Upper lobe of left lung (tissue), 6 donors: ENCODE results near the gene COL20A1. TPM values are rescaled to one million over a fixed set of nuclear protein-coding genes. Genes with fewer than 3 reads are reported as not detected.

Source experiments
- ATAC-seq, 2 donors: fragments of 200-7000 bp; cut with Tn5 transposase; one replicate each; pipeline ENCODE4 v1.9.1; 2022; ENCODE audit warnings: mild to moderate bottlenecking in 2 of 2, moderate library complexity in 2 of 2; ENCODE audit not compliant: low FRiP score in 2 of 2
- DNase-seq, 2 donors: peaks; one replicate each; pipeline ENCODE4 v3.0.0-alpha.2; 2019 to 2020
- H3K27ac ChIP-seq, 4 donors: fragments of 200-600 bp; sonication (generic); one replicate each; pipeline ENCODE4 v1.5.1; 2016 to 2019
- H3K27me3 ChIP-seq, 4 donors: fragments of 200-600 bp; sonication (generic); one replicate each; pipeline ENCODE4 v1.5.1; 2017 to 2019
- H3K36me3 ChIP-seq, 4 donors: fragments of 200-600 bp; sonication (generic); one replicate each; pipeline ENCODE4 v1.5.1; 2016 to 2019
- H3K4me1 ChIP-seq, 4 donors: fragments of 200-600 bp; sonication (generic); one replicate each; pipeline ENCODE4 v1.5.1; 2018 to 2019
- H3K4me3 ChIP-seq, 4 donors: fragments of 200-600 bp; sonication (generic); one replicate each; pipeline ENCODE4 v1.5.1; 2017 to 2019; ENCODE audit warnings: mild to moderate bottlenecking in 2 of 4, moderate library complexity in 1 of 4
- H3K9me3 ChIP-seq, 4 donors: fragments of 200-600 bp; sonication (generic); one replicate each; pipeline ENCODE4 v1.5.1; 2018 to 2019
- CTCF ChIP-seq, 6 experiments: fragments of 450-650 bp in 4 of 6; fragments of 200-600 bp in 2 of 6; sonication (generic) in 2 of 6; IDR thresholded peaks; one replicate each; pipeline ENCODE4 v1.5.1; 2016 to 2019; ENCODE audit warnings: antibody characterized with exemption in 6 of 6
- EP300 ChIP-seq, 4 donors: sonication (generic); formaldehyde crosslinking; IDR thresholded peaks; one replicate each; pipeline ENCODE4 v1.5.1; 2017; ENCODE audit warnings: antibody characterized with exemption in 4 of 4, control low read depth in 2 of 4
- POLR2A ChIP-seq, 4 donors: fragments of 450-650 bp; IDR thresholded peaks; one replicate each; pipeline ENCODE4 v1.5.1; 2016 to 2017; ENCODE audit warnings: antibody characterized with exemption in 4 of 4, mild to moderate bottlenecking in 2 of 4
- POLR2AphosphoS5 ChIP-seq, 2 donors: sonication (generic); formaldehyde crosslinking; IDR thresholded peaks; one replicate each; pipeline ENCODE4 v1.5.1; 2017; ENCODE audit warnings: antibody characterized with exemption in 2 of 2
- WGBS, 2 donors: methylation state at CpG; one replicate each; pipeline ENCODE4 v1.1.5; 2017 to 2018; 5-methylcytosine and 5-hydroxymethylcytosine counted together
- total RNA-seq, 6 donors: library from RNA; depleted of rRNA in 4 of 6; stranded (reverse); fragments of >200 nt in 4 of 6; gene quantifications; one replicate each; pipeline versions ENCODE4 v1.1.0 to v1.2.1, GENCODE V29; 2016 to 2021
- donor health status: DM: no; HTN: no; CAD: no; lungs with moderate emphysema.
- donor health status: DM: no; HTN: yes; CAD: no; lungs with severe emphysema.

COL20A1 gene
- total RNA-seq, 6 donors from 2014 or later: 0.03 TPM; not detected in 5

- H3K4me1 ChIP-seq: no peaks in the 10 kb centered on the region
- ATAC-seq (no peak), DNase-seq (peak in 1 of 2 donors; percentile 77)
- no peak overlapping the region for H3K4me3 ChIP-seq
- no peaks in the 10 kb centered on the region for H3K36me3 ChIP-seq
- H3K9me3 ChIP-seq: no peaks in the 10 kb centered on the region
- H3K27me3 ChIP-seq: peaks cover 0 to 39% (median 5%) of the 10 kb centered on the region in 4 donors
- H3K27ac ChIP-seq: no peak overlapping the region
- WGBS, 2 donors: 63% methylated on average over 34 of the region's 34 CpGs; no CpG with 5 or more reads in 1 of the 2 donors
- TF ChIP-seq POLR2A (IDR thresholded peaks at IDR 0.05): no peak
- TF ChIP-seq CTCF (IDR thresholded peaks at IDR 0.05): no peak
Observed at GRCh38 chr20:63372971-63373885, 80.2 kb downstream of the COL20A1 start.

GRCh38 chr20:63373996-63374395 lies 81.0 kb downstream of the COL20A1 start:
- H3K4me1 ChIP-seq: no peaks in the 10 kb centered on the region
- no peak overlapping the region for H3K27ac ChIP-seq
- H3K9me3 ChIP-seq: no peaks in the 10 kb centered on the region
- ATAC-seq (no peak), DNase-seq (peak in 1 of 2 donors; percentile 60)
- 79 to 95% methylated on average over 4 to 18 of the region's 19 CpGs for WGBS, 2 donors
- no peak for TF ChIP-seq POLR2A (IDR thresholded peaks at IDR 0.05)
- no peak for TF ChIP-seq EP300 (IDR thresholded peaks at IDR 0.05)
- TF ChIP-seq CTCF (IDR thresholded peaks at IDR 0.05): no peak
- H3K36me3 ChIP-seq: no peaks in the 10 kb centered on the region
- no peak overlapping the region for H3K4me3 ChIP-seq
- H3K27me3 ChIP-seq: peaks cover 0 to 39% (median 5%) of the 10 kb centered on the region in 4 donors

GRCh38 chr20:63374504-63374903 lies 81.5 kb downstream of the COL20A1 start:
- peaks cover 0 to 39% (median 5%) of the 10 kb centered on the region in 4 donors for H3K27me3 ChIP-seq
- no peak overlapping the region for H3K27ac ChIP-seq
- no peaks in the 10 kb centered on the region for H3K9me3 ChIP-seq
- TF ChIP-seq POLR2AphosphoS5 (IDR thresholded peaks at IDR 0.05) (no peak), EP300 (IDR thresholded peaks at IDR 0.05) (no peak), CTCF (IDR thresholded peaks at IDR 0.05) (no peak), POLR2A (IDR thresholded peaks at IDR 0.05) (no peak)
- H3K4me1 ChIP-seq: no peaks in the 10 kb centered on the region
- no peak overlapping the region for H3K4me3 ChIP-seq
- H3K36me3 ChIP-seq: no peaks in the 10 kb centered on the region
- DNase-seq (no peak), ATAC-seq (no peak)
- WGBS, 2 donors: 55 to 63% methylated on average over 12 of the region's 12 CpGs

GRCh38 chr20:63375438-63375837 lies 82.5 kb downstream of the COL20A1 start:
- TF ChIP-seq POLR2A (IDR thresholded peaks at IDR 0.05) (no peak), CTCF (IDR thresholded peaks at IDR 0.05) (no peak), EP300 (IDR thresholded peaks at IDR 0.05) (no peak), POLR2AphosphoS5 (IDR thresholded peaks at IDR 0.05) (no peak)
- Histone ChIP-seq H3K27ac (no peak overlapping the region), H3K4me1 (no peaks in the 10 kb centered on the region), H3K9me3 (no peaks in the 10 kb centered on the region), H3K36me3 (no peaks in the 10 kb centered on the region), H3K4me3 (no peak overlapping the region), H3K27me3 (peaks cover 0 to 39% (median 5%) of the 10 kb centered on the region in 4 donors)
- 69 to 88% methylated on average over 3 of the region's 3 CpGs for WGBS, 2 donors
- DNase-seq (peak in 1 of 2 donors; percentile 46), ATAC-seq (no peak)
